ENCODE results near the gene TUBA4B. TPM values are rescaled to one million over a fixed set of nuclear protein-coding genes. Genes with fewer than 3 reads are reported as not detected.

Gene TUBA4B
- total and polyA plus RNA-seq, 2 experiments from 2014 or later = not detected

GRCh38 chr2:219261024-219261855, 8.2 kb downstream of the TUBA4B start:
- Histone ChIP-seq H3K4me3 (no peak overlapping the region), H3K9ac (no peak overlapping the region), H3K9me2 (ENCODE audit: insufficient read depth) (no peaks in the 10 kb centered on the region), H3F3A (ENCODE audit: insufficient read depth) (no peaks in the 10 kb centered on the region), H3K36me3 (ENCODE audit: low read depth) (no peaks in the 10 kb centered on the region), H3K9me3 (ENCODE audit: low read depth) (no peaks in the 10 kb centered on the region), H3K4me1 (ENCODE audit: insufficient read depth) (no peaks in the 10 kb centered on the region), H3K79me2 (ENCODE audit: insufficient read depth) (no peaks in the 10 kb centered on the region), H3K27me3 (replicated peaks; ENCODE audit: insufficient read depth) (no peaks in the 10 kb centered on the region), H3K4me2 (ENCODE audit: unreplicated experiment) (no peak overlapping the region), H3K27ac (no peak overlapping the region), H4K20me1 (ENCODE audit: insufficient read depth) (no peaks in the 10 kb centered on the region), H2AFZ (no peak overlapping the region)
- in situ Hi-C loops (cut with MboI) = no loop called here
- 56 to 59% methylated on average over 5 of the region's 5 CpGs for WGBS, 2 experiments (ENCODE audit: low coverage in 1 of 2, low lambda C conversion rate in 2 of 2, missing lambda C conversion rate in 2 of 2)
- no peak for DNase-seq
- no peak for TF ChIP-seq EZH2phosphoT487 (IDR thresholded peaks at IDR 0.05; ENCODE audit: insufficient read depth, low read depth)
- TF ChIP-seq EZH2 (IDR thresholded peaks at IDR 0.05; ENCODE audit: insufficient read depth, poor library complexity, severe bottlenecking) = no peak

GRCh38 chr2:219266232-219266631, 13.2 kb downstream of the TUBA4B start:
- H2AFZ ChIP-seq = no peak overlapping the region
- no peaks in the 10 kb centered on the region for H3K4me1 ChIP-seq (ENCODE audit: insufficient read depth)
- H3K9me3 ChIP-seq (ENCODE audit: low read depth) = no peaks in the 10 kb centered on the region
- no peaks in the 10 kb centered on the region for H3K27me3 ChIP-seq (replicated peaks; ENCODE audit: insufficient read depth)
- no peak overlapping the region for H3K27ac ChIP-seq
- DNase-seq = no peak
- no peak overlapping the region for H3K4me2 ChIP-seq (ENCODE audit: unreplicated experiment)
- H4K20me1 ChIP-seq (ENCODE audit: insufficient read depth) = no peaks in the 10 kb centered on the region
- no peaks in the 10 kb centered on the region for H3K9me2 ChIP-seq (ENCODE audit: insufficient read depth)
- no peaks in the 10 kb centered on the region for H3K79me2 ChIP-seq (ENCODE audit: insufficient read depth)
- in situ Hi-C loops (cut with MboI) = no loop called here
- no peak for TF ChIP-seq EZH2 (IDR thresholded peaks at IDR 0.05; ENCODE audit: insufficient read depth, poor library complexity, severe bottlenecking)
- no peak for TF ChIP-seq EZH2phosphoT487 (IDR thresholded peaks at IDR 0.05; ENCODE audit: insufficient read depth, low read depth)
- H3K36me3 ChIP-seq (ENCODE audit: low read depth) = no peaks in the 10 kb centered on the region
- H3K4me3 ChIP-seq = no peak overlapping the region
- no peaks in the 10 kb centered on the region for H3F3A ChIP-seq (ENCODE audit: insufficient read depth)
- 54 to 58% methylated on average over 5 of the region's 5 CpGs for WGBS, 2 experiments (ENCODE audit: low coverage in 1 of 2, low lambda C conversion rate in 2 of 2, missing lambda C conversion rate in 2 of 2)
- no peak overlapping the region for H3K9ac ChIP-seq

- H3K27me3 ChIP-seq (replicated peaks; ENCODE audit: insufficient read depth) = no peaks in the 10 kb centered on the region
- no peaks in the 10 kb centered on the region for H3K9me3 ChIP-seq (ENCODE audit: low read depth)
- in situ Hi-C loops (cut with MboI) = no loop called here
- TF ChIP-seq EZH2 (IDR thresholded peaks at IDR 0.05; ENCODE audit: insufficient read depth, poor library complexity, severe bottlenecking) (no peak), EZH2phosphoT487 (IDR thresholded peaks at IDR 0.05; ENCODE audit: insufficient read depth, low read depth) (no peak)
- no peaks in the 10 kb centered on the region for H3K9me2 ChIP-seq (ENCODE audit: insufficient read depth)
- no peak overlapping the region for H3K4me2 ChIP-seq (ENCODE audit: unreplicated experiment)
- H3K79me2 ChIP-seq (ENCODE audit: insufficient read depth) = no peaks in the 10 kb centered on the region
- no peak overlapping the region for H3K9ac ChIP-seq
- no peaks in the 10 kb centered on the region for H3F3A ChIP-seq (ENCODE audit: insufficient read depth)
- H3K36me3 ChIP-seq (ENCODE audit: low read depth) = no peaks in the 10 kb centered on the region
- no peak for DNase-seq
- WGBS, 2 experiments (ENCODE audit: low coverage in 1 of 2, low lambda C conversion rate in 2 of 2, missing lambda C conversion rate in 2 of 2) = 50% methylated on average over 1 of the region's 1 CpG; no CpG with 5 or more reads in 1 of the 2 experiments
- H4K20me1 ChIP-seq (ENCODE audit: insufficient read depth) = no peaks in the 10 kb centered on the region
- no peak overlapping the region for H3K4me3 ChIP-seq
- no peak overlapping the region for H3K27ac ChIP-seq
- no peak overlapping the region for H2AFZ ChIP-seq
- H3K4me1 ChIP-seq (ENCODE audit: insufficient read depth) = no peaks in the 10 kb centered on the region
Observed at GRCh38 chr2:219266886-219267285, 13.8 kb downstream of the TUBA4B start.

- H3K4me3 ChIP-seq = no peak overlapping the region
- no peaks in the 10 kb centered on the region for H3K9me3 ChIP-seq (ENCODE audit: low read depth)
- no peak overlapping the region for H3K9ac ChIP-seq
- 0 out of 2 replicates have a peak, but pooled peaks cover 11% of the 10 kb centered on the region for H3K4me1 ChIP-seq (ENCODE audit: insufficient read depth)
- peaks cover under 1% of the 10 kb centered on the region; the same call in 1 of the 2 replicates for H3F3A ChIP-seq (ENCODE audit: insufficient read depth)
- H3K27me3 ChIP-seq (replicated peaks; ENCODE audit: insufficient read depth) = no peaks in the 10 kb centered on the region
- no peaks in the 10 kb centered on the region for H3K36me3 ChIP-seq (ENCODE audit: low read depth)
- TF ChIP-seq EZH2 (IDR thresholded peaks at IDR 0.05; ENCODE audit: insufficient read depth, poor library complexity, severe bottlenecking) (no peak), EZH2phosphoT487 (IDR thresholded peaks at IDR 0.05; ENCODE audit: insufficient read depth, low read depth) (no peak)
- H3K79me2 ChIP-seq (ENCODE audit: insufficient read depth) = no peaks in the 10 kb centered on the region
- no peak overlapping the region for H2AFZ ChIP-seq
- no peak overlapping the region for H3K4me2 ChIP-seq (ENCODE audit: unreplicated experiment)
- no peak for DNase-seq
- no peak overlapping the region for H3K27ac ChIP-seq
- H4K20me1 ChIP-seq (ENCODE audit: insufficient read depth) = no peaks in the 10 kb centered on the region
- WGBS, 2 experiments (ENCODE audit: low coverage in 1 of 2, low lambda C conversion rate in 2 of 2, missing lambda C conversion rate in 2 of 2) = 41 to 54% methylated on average over 2 of the region's 2 CpGs
- H3K9me2 ChIP-seq (ENCODE audit: insufficient read depth) = no peaks in the 10 kb centered on the region
- in situ Hi-C loops (cut with MboI) = no loop called here
Observed at GRCh38 chr2:219268294-219268693, 15.3 kb downstream of the TUBA4B start.

Measured in GM23248 (cell line).